ENCODE measurements around the gene AP2S1. TPM values are rescaled to one million over a fixed set of nuclear protein-coding genes. Genes with fewer than 3 reads are reported as not detected.

Gene AP2S1
- total RNA-seq, 1 donor from 2014 or later, result 229 TPM

DNA sequence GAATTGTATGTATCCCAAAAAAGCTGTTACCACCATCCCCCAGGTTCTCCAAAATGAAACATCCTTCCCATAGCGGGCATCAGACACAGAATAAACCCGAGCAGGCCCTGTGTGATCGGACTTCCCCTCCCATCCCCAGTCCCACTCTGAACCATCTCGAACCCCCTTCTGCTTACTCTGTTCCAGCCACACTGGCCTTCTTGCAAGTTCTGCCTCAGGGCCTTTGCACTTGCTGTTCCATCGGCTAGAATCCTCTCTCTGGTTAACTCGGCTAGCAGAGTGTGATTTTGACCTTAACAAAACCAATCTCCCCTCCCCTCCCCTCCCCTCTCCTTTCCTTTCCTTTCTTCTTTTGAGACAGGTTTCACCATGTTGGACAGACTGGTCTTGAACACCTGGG lies 15.7 kb downstream of the AP2S1 start:
- DNase-seq (ENCODE audit: extremely low spot score, unreplicated experiment), result no peak
- Mint-ChIP-seq H3K4me3 (ENCODE audit: unreplicated experiment) (no peak overlapping the region), H3K27me3 (ENCODE audit: unreplicated experiment) (no peaks in the 10 kb centered on the region), H3K4me1 (ENCODE audit: unreplicated experiment) (peaks cover 7% of the 10 kb centered on the region), H3K27ac (ENCODE audit: unreplicated experiment) (no peak overlapping the region), H3K36me3 (ENCODE audit: unreplicated experiment) (peaks cover 7% of the 10 kb centered on the region), H3K9me3 (ENCODE audit: unreplicated experiment) (peaks cover 5% of the 10 kb centered on the region)
- no peak for TF ChIP-seq CTCF (IDR thresholded peaks at IDR 0.05)

GRCh38 chr19:46834121-46834520 lies 16.5 kb downstream of the AP2S1 start:
- Mint-ChIP-seq H3K27me3 (ENCODE audit: unreplicated experiment) (no peaks in the 10 kb centered on the region), H3K36me3 (ENCODE audit: unreplicated experiment) (peaks cover 5% of the 10 kb centered on the region), H3K4me1 (ENCODE audit: unreplicated experiment) (peaks cover 16% of the 10 kb centered on the region), H3K9me3 (ENCODE audit: unreplicated experiment) (peaks cover 5% of the 10 kb centered on the region), H3K27ac (ENCODE audit: unreplicated experiment) (no peak overlapping the region), H3K4me3 (ENCODE audit: unreplicated experiment) (no peak overlapping the region)
- DNase-seq (ENCODE audit: extremely low spot score, unreplicated experiment), result no peak
- TF ChIP-seq CTCF (IDR thresholded peaks at IDR 0.05), result no peak

GRCh38 chr19:46830864-46831263 lies 19.8 kb downstream of the AP2S1 start:
- Mint-ChIP-seq H3K27ac (ENCODE audit: unreplicated experiment) (peak overlapping the region; percentile 58), H3K4me1 (ENCODE audit: unreplicated experiment) (peaks cover 25% of the 10 kb centered on the region), H3K9me3 (ENCODE audit: unreplicated experiment) (peaks cover 5% of the 10 kb centered on the region), H3K27me3 (ENCODE audit: unreplicated experiment) (no peaks in the 10 kb centered on the region), H3K4me3 (ENCODE audit: unreplicated experiment) (no peak overlapping the region), H3K36me3 (ENCODE audit: unreplicated experiment) (no peaks in the 10 kb centered on the region)
- no peak for TF ChIP-seq CTCF (IDR thresholded peaks at IDR 0.05)
- DNase-seq (ENCODE audit: extremely low spot score, unreplicated experiment), result no peak

GRCh38 chr19:46828484-46828883 lies 22.2 kb downstream of the AP2S1 start:
- H3K27me3 Mint-ChIP-seq (ENCODE audit: unreplicated experiment), result no peaks in the 10 kb centered on the region
- H3K36me3 Mint-ChIP-seq (ENCODE audit: unreplicated experiment), result no peaks in the 10 kb centered on the region
- no peak for DNase-seq (ENCODE audit: extremely low spot score, unreplicated experiment)
- no peak for TF ChIP-seq CTCF (IDR thresholded peaks at IDR 0.05)
- peaks cover 5% of the 10 kb centered on the region for H3K9me3 Mint-ChIP-seq (ENCODE audit: unreplicated experiment)
- H3K4me1 Mint-ChIP-seq (ENCODE audit: unreplicated experiment), result peaks cover 25% of the 10 kb centered on the region
- H3K4me3 Mint-ChIP-seq (ENCODE audit: unreplicated experiment), result no peak overlapping the region
- peak overlapping the region; percentile 82 for H3K27ac Mint-ChIP-seq (ENCODE audit: unreplicated experiment)

- TF ChIP-seq CTCF (IDR thresholded peaks at IDR 0.05), result no peak
- Mint-ChIP-seq H3K4me1 (ENCODE audit: unreplicated experiment) (peaks cover 23% of the 10 kb centered on the region), H3K9me3 (ENCODE audit: unreplicated experiment) (no peaks in the 10 kb centered on the region), H3K36me3 (ENCODE audit: unreplicated experiment) (no peaks in the 10 kb centered on the region), H3K27me3 (ENCODE audit: unreplicated experiment) (no peaks in the 10 kb centered on the region), H3K27ac (ENCODE audit: unreplicated experiment) (no peak overlapping the region), H3K4me3 (ENCODE audit: unreplicated experiment) (no peak overlapping the region)
- no peak for DNase-seq (ENCODE audit: extremely low spot score, unreplicated experiment)
Observed at GRCh38 chr19:46825731-46826055, 25.0 kb downstream of the AP2S1 start.
